MG63 (cell line): Measurements from ENCODE around the gene TMEM240. TPM values are rescaled to one million over a fixed set of nuclear protein-coding genes. Genes with fewer than 3 reads are reported as not detected.

ENCODE experiments used
- DNase-seq: peaks from one replicate; pipeline ENCODE4 v3.0.0-alpha.2; 2020
- H3K27me3 ChIP-seq: fragments of 250-450 bp; sonication (Bioruptor Pico); 2 replicates; pipeline ENCODE4 v1.5.1; 2020; ENCODE audit warnings: mild to moderate bottlenecking, moderate library complexity
- H3K36me3 ChIP-seq: fragments of 250-450 bp; sonication (Bioruptor Pico); 2 replicates; pipeline ENCODE4 v1.5.1; 2020; ENCODE audit warnings: mild to moderate bottlenecking, moderate library complexity
- H3K4me3 ChIP-seq: fragments of 250-450 bp; sonication (Bioruptor Pico); 2 replicates; pipeline ENCODE4 v1.5.1; 2020; ENCODE audit warnings: mild to moderate bottlenecking, moderate library complexity
- H3K9me3 ChIP-seq: fragments of 250-450 bp; sonication (Bioruptor Pico); 2 replicates; pipeline ENCODE4 v1.5.1; 2020; ENCODE audit warnings: mild to moderate bottlenecking, moderate library complexity
- total RNA-seq: library from RNA; depleted of rRNA; stranded (reverse); fragments of >200 nt; shearing (Covaris generic); gene quantifications from 2 replicates; pipeline ENCODE4 v1.2.3, GENCODE V29; 2014; ENCODE audit warnings: low replicate concordance

Gene TMEM240
- total RNA-seq, 1 experiment from 2014 or later: not detected

DNA sequence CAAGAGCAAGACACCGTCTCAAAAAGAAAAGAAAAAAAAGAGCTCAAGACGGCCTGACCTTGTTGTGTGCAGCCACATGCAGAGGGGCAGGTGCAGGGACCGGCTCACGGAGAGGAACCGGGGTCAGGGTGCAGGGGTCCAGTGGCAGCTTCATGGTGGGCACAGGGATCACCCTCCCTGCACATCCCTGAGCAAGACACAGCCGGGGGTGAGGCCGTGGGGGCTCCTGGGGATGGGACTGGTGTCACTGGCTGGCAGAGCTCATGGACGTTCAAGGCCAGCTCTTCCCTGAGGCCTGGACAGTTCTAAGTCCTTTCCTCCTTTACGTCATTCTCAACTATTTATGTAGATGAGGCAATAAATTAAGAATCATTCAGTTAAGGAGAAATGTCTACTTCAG lies 6.6 kb upstream of the TMEM240 start:
- Histone ChIP-seq H3K27me3 (no peaks in the 10 kb centered on the region), H3K36me3 (peaks cover 23% of the 10 kb centered on the region), H3K4me3 (no peak overlapping the region), H3K9me3 (no peaks in the 10 kb centered on the region)
- no peak for DNase-seq

DNA sequence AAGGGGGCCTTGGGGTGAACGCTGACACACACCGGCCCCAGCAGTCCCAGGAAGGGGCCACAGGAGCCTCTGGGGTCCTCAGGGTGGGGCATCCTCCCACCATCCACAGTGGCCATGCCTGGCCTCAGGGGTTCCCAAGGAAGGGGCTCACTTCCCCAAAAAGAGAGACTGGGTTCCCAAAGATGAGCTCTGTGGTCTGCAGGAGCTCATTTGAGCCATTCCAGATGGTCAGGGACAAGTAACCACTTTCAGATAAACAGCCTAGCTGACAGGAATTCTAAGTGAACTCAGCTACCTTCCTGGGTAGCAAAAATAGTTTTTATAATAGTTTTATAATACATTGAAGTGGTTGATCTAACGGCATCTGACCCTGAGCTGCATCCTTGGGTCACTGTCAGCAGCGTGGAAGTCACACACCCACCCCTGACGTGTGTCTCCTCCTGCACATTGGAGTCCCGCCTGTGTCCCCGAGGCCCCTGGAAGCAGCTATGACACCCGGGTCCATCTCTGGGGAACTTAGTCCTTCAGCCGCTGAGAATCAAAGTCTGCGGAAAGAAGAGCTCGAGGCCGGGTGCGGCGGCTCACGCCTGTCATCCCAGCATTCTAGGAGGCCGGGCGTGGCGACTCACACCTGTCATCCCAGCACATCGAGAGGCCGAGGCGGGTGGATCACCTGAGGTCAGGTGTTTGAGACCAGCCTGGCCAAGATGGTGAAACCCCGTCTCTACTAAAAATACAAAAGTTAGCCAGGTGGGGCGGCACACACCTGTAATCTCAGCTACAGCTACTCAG lies 5.7 kb upstream of the TMEM240 start:
- no peak for DNase-seq
- no peaks in the 10 kb centered on the region for H3K27me3 ChIP-seq
- H3K9me3 ChIP-seq: no peaks in the 10 kb centered on the region
- H3K4me3 ChIP-seq: no peak overlapping the region
- H3K36me3 ChIP-seq: peaks cover 29% of the 10 kb centered on the region

DNA sequence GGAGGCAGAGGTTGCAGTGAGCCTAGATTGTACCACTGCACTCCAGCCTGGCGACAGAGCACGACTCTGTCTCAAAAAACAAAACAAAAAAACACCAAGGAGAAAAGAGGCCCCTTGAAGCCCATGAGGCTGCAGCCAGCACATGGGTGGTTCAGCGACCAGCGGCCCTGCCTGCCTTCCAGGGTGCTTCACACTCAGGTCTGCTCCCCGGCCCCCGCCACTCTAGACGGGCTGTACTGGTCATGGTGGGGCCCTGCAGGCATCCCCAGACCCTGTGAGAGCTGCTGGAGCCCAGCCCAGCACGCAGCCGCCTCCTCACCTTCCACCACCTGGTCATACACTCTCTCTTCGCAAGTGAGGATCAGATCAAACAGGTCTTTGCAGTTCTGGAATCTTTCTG lies 4.1 kb upstream of the TMEM240 start:
- no peak for DNase-seq
- H3K9me3 ChIP-seq: no peaks in the 10 kb centered on the region
- H3K4me3 ChIP-seq: no peak overlapping the region
- H3K27me3 ChIP-seq: no peaks in the 10 kb centered on the region
- H3K36me3 ChIP-seq: peaks cover 32% of the 10 kb centered on the region

DNA sequence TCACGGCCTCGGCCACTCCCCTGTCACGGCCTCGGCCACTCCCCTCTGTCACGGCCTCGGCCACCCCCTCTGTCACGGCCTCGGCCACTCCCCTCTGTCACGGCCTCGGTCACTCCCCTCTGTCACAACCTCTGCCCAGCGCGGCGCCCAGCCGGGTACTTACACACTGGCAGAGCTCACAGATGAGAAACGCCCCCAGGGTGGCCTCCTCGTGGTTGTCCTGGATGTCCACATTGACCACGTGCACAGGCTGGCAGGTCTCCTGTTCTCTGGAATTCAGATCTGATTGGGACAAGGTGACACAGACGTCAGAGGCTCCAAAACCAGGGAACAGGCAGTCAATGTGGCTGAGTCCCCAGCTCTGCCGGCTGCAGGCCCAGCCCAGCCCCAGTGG lies 3.3 kb upstream of the TMEM240 start:
- no peaks in the 10 kb centered on the region for H3K27me3 ChIP-seq
- no peaks in the 10 kb centered on the region for H3K9me3 ChIP-seq
- no peak for DNase-seq
- peaks cover 35% of the 10 kb centered on the region for H3K36me3 ChIP-seq
- H3K4me3 ChIP-seq: no peak overlapping the region

DNA sequence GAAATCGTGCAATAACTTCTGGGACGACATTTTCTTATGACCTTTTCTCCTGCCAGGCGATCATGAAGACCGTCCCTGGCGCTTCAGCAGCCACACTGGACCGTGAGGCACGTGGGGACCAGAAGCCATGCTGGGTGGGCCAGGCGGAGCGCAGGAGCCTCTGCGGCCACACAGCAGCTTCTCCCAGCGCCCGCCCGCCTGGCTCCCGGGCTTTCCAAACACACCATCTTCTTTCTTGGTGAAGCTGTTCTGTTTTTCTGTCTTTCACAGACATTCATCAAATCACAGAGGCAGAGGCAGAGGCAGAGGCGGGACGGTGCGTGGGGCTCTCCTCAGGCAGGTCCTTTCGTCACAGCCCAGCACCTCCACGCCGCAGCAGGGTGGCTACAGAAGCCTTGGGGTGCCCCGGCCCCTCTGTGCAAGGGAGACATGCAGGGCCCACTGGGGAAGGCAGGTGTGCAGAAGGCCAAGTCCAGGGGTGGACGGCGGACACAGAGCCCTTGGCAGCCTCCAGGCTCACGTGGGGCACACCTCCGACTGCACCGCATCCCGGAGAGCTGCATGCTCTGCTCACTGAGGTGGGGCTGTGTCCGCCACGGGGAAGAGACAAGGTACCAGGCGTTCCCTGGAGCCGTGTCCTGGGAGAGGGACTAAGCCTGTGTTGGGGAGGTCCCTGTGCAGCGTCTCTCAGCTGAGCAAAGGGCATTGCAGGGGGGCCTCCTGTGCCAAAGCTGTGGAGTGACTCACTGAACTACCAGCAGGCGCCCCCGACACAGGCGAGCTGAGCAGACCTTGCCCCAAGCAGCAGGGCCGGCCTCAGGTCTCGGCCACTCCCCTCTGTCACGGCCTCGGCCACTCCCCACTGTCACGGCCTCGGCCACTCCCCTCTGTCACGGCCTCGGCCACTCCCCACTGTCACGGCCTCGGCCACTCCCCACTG lies 2.6 kb upstream of the TMEM240 start:
- Histone ChIP-seq H3K9me3 (no peaks in the 10 kb centered on the region), H3K4me3 (no peak overlapping the region), H3K27me3 (no peaks in the 10 kb centered on the region), H3K36me3 (peaks cover 36% of the 10 kb centered on the region)
- no peak for DNase-seq

DNA sequence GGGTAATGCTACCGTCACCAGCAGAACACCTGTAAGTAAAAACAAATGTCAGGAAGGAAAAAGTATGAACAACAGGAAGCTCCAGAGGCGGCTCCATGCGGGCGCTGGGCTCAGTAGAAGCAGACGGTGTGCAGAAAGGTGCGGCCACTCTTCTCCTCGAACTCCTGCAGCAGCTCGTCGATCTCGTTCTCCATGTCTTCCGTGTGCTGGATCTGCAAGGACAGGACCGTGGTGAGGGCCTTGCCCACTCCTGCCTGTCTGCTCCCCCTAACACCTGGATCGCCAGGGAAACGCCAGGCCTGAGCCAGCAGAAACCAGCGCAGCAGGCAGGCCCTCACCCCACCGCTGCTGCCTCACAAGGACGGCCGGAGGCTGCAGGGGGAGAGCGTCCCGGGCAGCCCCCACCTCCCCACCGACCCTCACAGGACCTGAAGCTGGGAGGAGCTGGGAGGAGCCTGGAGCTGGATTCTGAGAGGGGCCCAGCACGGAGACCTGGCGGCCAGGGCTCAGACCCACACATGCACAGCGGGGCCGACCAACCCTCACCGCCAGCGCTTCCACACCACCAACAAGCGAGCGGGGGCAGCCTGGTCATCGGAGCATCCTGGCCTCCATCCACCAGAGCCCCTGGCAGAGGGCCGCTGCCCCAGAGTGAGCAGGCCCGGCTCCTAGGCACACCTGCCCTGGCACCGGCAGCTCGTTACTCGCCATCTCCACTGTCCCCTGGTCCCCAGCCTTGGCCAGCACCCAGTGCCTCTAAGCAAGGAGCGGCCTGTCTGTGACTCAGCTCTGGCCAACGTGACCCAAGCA lies 1.7 kb upstream of the TMEM240 start:
- Histone ChIP-seq H3K9me3 (no peaks in the 10 kb centered on the region), H3K4me3 (no peak overlapping the region), H3K27me3 (no peaks in the 10 kb centered on the region), H3K36me3 (peaks cover 41% of the 10 kb centered on the region)
- DNase-seq: no peak

DNA sequence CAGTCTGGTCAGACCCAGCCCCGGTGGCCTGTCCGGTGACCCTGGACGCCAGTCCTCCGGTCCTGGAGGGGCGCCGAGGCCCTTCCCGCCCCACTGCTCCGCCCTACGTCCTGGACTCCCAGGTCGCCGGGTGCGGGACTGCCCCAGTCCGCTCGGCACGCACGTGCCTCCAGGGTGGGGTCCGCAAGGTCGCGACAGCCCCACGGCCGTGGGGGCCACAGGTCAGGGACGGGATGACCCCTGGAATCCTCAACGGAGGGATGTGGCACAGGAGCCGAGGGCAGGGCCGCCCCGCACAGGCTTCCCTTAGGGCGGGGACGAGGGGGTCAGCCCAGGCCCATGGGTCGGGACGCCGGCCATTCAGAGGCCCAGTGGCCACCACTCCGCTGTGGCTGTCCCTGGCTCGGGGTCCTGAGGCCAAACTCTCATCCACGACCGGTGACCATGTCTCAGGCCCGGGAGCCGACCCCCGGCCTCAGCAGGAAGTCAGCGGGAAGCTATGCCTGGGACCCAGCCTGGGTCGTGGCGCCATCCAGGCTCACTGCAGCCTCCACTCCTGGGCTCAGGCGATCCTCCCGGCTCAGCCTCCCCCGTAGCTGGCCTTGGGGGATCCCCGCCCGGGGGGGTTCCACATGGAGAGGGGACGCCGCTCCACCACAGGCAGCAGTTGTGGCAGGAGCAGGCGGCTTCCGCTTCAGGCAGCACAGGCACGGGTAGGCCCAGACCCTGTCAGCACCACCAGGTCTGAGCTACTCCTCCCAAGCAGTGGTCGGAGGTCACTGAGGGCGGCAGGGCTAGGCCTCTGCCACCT lies 599 bp upstream of the TMEM240 start:
- no peak for DNase-seq
- Histone ChIP-seq H3K9me3 (no peaks in the 10 kb centered on the region), H3K4me3 (no peak overlapping the region), H3K36me3 (peaks cover 36% of the 10 kb centered on the region), H3K27me3 (no peaks in the 10 kb centered on the region)

DNA sequence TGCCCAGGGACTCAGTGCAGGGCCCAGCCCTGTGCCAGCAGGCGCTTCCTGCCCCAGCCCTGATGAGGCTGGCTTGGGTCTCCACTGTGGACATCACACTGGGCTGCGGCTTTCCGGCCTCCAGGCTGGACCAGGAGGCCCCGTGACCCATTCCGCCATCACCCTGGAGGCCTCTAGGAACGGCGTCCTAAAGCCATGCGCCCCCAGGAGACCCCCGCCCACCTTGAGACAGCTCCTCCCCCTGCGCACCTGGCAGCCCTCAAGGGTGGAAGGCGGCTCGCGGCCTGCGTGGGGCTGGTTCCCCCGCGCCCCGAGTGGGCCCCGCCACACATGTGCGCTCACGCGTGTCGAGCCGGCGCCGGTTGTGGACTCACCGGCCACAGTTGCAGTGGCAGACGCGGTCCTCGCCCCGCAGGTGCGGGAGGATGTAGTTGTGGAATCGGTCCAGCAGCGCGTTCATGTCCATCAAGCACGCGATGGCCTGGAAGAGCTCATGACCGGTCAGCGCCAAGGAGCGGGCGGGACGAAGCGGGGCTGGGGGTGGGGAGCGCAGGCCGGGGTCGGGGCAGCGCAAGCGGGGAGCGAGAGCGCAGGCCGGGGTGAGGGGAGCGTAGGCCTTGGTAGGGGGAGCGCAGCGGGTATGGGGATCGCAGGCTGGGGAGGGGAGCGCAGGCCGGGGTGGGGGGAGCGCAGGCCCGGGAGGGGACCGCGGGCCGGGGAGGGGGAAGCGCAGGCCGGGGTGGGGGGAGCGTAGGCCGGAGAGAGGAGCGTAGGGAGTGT lies 924 bp downstream of the TMEM240 start:
- H3K9me3 ChIP-seq: no peaks in the 10 kb centered on the region
- H3K36me3 ChIP-seq: peaks cover 31% of the 10 kb centered on the region
- H3K27me3 ChIP-seq: no peaks in the 10 kb centered on the region
- no peak for DNase-seq
- no peak overlapping the region for H3K4me3 ChIP-seq

DNA sequence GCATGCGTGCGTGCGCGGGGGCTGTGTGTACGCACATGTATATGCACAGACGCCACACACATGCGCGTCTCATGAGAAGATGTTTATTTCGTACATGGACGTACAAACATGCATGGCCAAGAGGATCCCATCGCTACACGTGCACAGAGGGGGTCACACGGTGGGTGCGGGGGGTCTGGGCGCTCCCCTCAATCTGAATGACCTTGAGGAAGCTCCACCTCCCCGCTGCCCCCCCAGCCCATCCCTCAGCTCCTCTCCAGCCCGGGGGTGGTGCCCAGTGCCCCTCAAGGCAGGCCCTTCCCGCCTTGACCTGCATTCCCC lies 1.5 kb downstream of the TMEM240 start:
- Histone ChIP-seq H3K36me3 (peaks cover 25% of the 10 kb centered on the region), H3K4me3 (no peak overlapping the region)

DNA sequence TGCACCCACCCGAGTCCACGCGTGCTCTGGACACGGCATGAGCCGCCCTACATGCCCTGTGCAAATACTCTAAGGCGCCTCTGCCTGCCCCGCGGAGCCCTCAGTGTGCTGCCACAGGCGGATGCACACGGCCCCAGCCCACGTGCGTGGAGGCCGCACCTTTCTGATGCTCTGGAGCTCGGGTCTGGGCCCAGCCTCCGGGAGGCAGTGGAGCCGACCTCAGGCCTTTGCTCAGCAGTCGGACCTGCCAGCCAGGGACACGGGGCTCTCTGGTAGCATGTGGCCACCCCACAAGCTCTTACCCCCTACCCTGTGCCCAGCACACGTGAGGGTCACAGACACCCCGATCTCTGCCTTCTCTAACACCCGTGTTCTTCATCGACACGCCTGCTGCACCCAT lies 2.1 kb downstream of the TMEM240 start:
- Histone ChIP-seq H3K27me3 (no peaks in the 10 kb centered on the region), H3K36me3 (peaks cover 22% of the 10 kb centered on the region), H3K9me3 (no peaks in the 10 kb centered on the region), H3K4me3 (no peak overlapping the region)
- no peak for DNase-seq

More for the DNA sequence above, 1.5 kb downstream of the TMEM240 start:
- DNase-seq: no peak
- H3K9me3 ChIP-seq: no peaks in the 10 kb centered on the region
- no peaks in the 10 kb centered on the region for H3K27me3 ChIP-seq

DNA sequence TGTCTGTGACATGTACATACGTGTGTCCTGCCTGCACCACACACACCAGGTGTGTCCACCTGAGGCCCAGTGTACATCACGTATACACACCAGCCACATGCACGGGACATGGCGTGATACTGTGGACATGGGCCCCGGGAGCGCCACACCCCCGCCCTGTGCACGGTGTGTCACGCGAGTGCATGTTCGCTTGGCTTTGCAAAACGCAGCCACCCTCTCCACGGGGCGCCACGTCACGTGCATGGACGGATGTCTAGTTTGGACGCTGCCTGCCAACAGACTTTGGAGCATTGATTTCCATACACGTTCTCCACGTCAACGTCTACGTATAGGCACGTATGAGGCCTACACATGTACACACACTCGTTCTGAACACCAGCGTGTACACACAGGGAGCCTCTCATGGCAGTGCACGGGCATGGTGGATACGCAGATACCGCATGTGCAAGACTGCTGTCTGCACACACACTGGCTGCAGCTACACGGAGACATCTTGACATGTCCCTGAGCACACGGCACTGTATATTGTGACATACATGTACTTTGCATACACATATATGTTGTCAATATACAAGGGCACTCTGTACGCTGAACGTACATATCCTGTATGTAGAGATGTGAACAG lies 2.7 kb downstream of the TMEM240 start:
- DNase-seq: no peak

DNA sequence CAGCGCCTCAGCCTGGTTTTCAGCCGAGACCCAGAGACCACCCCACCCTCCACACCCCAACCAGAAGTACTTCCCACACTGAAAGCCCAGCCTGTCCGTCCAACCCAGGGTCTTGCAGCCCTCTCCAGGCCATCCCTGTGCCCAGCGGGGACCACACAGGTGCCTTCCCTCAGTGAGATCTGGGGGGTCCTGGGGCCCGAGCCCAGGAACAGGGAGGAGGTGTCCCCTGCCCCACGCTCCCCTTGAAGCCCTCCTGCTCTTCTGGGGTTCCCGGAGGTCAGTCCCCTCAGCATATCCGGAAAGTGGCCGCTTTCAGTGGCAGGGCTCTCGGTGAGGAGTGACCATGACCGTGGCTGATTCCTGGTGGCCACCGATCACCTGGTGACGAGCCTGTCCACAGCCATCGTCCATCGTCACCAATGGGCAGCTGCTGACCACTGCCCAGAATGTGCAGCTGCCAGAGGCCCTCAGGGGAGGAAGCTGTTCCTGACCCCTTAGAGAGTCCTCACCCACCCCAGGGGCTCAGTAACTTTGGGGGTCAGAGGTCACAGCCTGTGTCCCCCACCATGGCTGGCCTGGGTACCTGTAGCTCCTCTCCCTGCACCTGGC lies 3.4 kb downstream of the TMEM240 start:
- no peak for DNase-seq
- H3K9me3 ChIP-seq: no peaks in the 10 kb centered on the region
- no peaks in the 10 kb centered on the region for H3K27me3 ChIP-seq
- H3K4me3 ChIP-seq: no peak overlapping the region
- H3K36me3 ChIP-seq: peaks cover 19% of the 10 kb centered on the region

More for the DNA sequence above, 2.7 kb downstream of the TMEM240 start:
- peaks cover 18% of the 10 kb centered on the region for H3K36me3 ChIP-seq
- no peak overlapping the region for H3K4me3 ChIP-seq
- no peaks in the 10 kb centered on the region for H3K9me3 ChIP-seq
- H3K27me3 ChIP-seq: no peaks in the 10 kb centered on the region

DNA sequence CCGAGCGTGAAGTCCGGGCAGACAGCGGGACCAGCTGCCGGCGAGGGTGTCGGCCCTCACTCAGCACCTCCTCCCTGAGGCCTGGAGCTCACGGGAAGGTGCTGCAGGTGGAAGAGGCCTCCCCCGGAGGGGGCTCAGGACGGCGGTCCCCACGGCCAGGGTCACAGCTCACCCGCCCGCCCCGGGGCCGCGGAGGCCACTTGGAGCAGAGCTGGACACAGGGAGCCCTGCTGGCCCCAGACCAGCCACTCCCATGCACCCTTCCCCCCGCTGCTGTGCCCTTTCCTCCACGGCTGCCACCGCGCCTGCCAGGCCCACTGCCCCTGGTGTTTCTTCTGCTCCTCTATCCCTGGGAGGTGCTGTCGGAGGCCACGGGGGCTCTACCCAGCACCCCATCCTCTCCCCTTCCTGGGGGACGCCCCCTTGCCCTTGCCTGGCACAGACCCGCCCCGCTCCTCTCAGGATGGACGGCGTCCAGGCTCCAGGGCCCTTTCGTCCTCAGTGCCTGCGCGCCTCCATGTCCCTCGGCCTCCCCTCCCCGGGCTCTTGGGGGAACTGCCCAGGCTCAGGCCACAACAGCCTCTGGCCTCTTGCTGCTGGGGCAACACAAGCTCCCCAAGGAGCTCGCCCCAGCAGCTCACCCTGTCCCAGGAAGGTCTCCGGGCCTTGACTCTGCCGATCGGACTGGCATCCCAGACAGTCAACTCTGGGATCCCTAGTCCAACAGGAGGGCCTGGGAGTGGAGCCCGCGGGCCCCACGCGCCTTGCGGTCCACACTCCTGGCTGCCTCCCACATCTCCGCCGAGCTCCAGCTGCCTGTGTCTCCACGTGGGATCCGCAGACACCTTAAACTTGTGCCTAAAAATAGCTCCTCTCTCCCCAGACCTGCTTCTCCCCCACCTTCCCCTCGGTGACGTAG lies 4.1 kb downstream of the TMEM240 start:
- H3K36me3 ChIP-seq: peaks cover 20% of the 10 kb centered on the region
- DNase-seq: no peak
- no peaks in the 10 kb centered on the region for H3K27me3 ChIP-seq
- H3K4me3 ChIP-seq: no peak overlapping the region
- peaks cover 4% of the 10 kb centered on the region; the same call in 1 of the 2 replicates for H3K9me3 ChIP-seq
